SH-SY5Y (cell line): Measurements from ENCODE around the gene CCNB1IP1.

Source experiments
- GATA2 ChIP-seq: IDR thresholded peaks from 2 replicates; pipeline ENCODE4 v1.6.1; 2011; ENCODE audit warnings: mild to moderate bottlenecking, low read depth, low read length
- GATA3 ChIP-seq: IDR thresholded peaks from 2 replicates; pipeline ENCODE4 v1.6.1; 2011; ENCODE audit warnings: low read depth, mild to moderate bottlenecking, low read length, moderate library complexity

The CCNB1IP1 gene

GRCh38 chr14:20345366-20345765, 12.3 kb upstream of the CCNB1IP1 start:
- no peak for TF ChIP-seq GATA3
- TF ChIP-seq GATA2, result no peak

- TF ChIP-seq GATA3 (no peak), GATA2 (no peak)
Measured at GRCh38 chr14:20343862-20344220, 10.8 kb upstream of the CCNB1IP1 start.

DNA sequence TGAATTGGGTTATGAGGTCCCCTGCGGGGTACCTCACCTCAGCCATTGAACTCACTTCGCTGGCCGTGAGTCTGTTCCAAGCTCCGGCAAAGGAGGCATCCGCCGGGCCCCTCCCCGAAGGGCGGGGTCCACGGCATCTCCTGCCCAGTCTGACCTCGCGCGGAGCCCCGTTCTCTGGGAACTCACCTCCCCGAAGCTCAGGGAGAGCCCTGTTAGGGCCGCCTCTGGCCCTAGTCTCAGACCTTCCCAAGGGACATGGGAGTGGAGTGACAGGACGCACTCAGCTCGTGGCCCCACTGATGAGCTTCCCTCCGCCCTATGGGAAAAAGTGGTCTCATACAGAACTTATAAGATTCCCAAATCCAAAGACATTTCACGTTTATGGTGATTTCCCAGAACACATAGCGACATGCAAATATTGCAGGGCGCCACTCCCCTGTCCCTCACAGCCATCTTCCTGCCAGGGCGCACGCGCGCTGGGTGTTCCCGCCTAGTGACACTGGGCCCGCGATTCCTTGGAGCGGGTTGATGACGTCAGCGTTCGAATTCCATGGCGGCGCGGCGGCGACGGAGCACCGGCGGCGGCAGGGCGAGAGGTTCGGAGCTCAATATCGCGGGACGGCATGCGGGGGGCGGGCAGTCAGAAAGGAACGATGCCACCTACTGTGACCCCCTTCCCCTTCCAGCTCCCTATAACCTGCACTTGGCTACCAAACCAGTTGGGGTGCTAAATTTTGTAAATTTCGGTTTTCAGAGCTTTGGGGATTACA, 10.2 kb upstream of the CCNB1IP1 start, which contains the start of gene PARP2:
Gene PARP2 (plus strand): TSS at position 544 of the 770 bp plus-strand sequence. CDS start 7 bp downstream, at position 551.
- no peak for TF ChIP-seq GATA2
- no peak for TF ChIP-seq GATA3

DNA sequence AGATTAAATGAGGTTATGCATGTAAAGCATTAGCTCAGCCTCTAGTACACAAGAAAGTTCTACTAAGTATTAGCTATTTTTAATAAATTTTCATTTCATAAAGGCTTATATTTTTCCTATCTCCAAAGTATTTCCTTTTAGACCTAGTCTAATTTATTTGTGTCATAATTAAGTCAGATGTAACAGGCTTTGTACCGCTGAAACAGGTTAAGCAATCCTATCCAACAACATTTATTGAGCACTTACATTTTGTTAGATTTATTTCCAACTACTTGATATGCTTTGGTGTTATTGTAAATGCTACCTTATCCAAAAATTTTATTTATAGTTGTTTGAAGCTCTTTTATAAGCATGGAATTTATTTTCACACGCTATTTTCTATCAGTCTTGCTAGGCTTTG, 8.6 kb upstream of the CCNB1IP1 start:
- TF ChIP-seq GATA3 (no peak), GATA2 (no peak)

DNA sequence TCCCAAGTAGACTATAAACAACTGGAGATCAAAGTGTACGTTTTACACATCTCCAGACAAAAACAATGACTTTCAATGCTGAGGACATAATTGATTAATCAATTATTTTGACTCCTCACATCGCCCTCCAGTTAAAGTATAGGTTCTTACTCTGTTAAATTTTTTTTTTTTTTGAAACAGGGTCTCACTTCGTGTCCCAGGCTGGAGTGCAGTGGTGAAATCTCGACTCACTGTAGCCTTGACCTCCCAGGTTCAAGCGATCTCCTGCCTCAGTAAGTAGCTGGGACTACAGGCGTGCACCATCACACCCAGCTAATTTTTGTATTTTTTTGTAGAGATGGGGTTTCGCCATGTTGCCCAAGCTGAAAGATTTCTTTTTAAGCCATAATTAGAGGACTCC, 938 bp upstream of the CCNB1IP1 start:
- no peak for TF ChIP-seq GATA3
- no peak for TF ChIP-seq GATA2

- TF ChIP-seq GATA3 (no peak), GATA2 (no peak)
Measured at GRCh38 chr14:20333494-20333841, 389 bp upstream of the CCNB1IP1 start.

DNA sequence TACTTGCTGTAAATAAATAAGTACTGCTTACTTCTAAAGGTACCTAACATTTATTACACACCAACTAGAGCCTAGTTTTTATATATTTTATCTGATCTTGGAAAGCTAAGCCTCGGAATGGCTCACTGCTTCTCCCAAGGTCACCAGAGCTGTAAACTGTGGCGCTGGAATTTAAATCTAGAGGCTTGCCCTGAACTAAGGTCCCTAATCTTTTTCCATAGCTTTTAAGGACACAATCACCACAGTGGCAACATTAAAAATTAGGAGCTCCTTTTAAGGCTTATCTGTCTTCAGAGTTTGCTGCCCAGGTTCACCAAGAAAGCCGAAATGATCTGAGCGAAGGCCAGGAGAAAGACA, 670 bp downstream of the CCNB1IP1 start:
- TF ChIP-seq GATA3 (no peak), GATA2 (no peak)

GRCh38 chr14:20331053-20331613, 1.9 kb downstream of the CCNB1IP1 start:
- no peak for TF ChIP-seq GATA3
- no peak for TF ChIP-seq GATA2

- TF ChIP-seq GATA3, result no peak
- no peak for TF ChIP-seq GATA2
Measured at GRCh38 chr14:20329355-20329754, 3.7 kb downstream of the CCNB1IP1 start.

DNA sequence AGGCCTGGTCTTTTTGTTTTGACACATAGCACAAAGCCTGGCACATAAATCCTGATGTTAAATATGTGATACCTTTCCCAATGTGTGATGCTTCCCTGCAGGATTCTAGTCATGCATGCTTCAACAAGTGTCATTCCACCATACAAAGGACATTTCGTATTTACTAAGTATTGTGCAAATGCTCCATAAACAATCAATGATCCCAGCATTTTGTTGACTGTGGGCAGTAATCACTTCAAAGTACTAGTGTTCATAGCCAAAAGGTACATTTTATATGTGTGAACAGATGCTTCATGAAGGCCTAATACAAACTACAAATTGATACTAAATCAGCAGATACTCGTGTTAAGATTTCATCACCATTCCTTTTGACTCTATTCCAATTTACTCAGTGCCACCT, 4.4 kb downstream of the CCNB1IP1 start:
- no peak for TF ChIP-seq GATA2
- no peak for TF ChIP-seq GATA3

GRCh38 chr14:20327005-20327869, 5.8 kb downstream of the CCNB1IP1 start:
- TF ChIP-seq GATA3 (no peak), GATA2 (no peak)

DNA sequence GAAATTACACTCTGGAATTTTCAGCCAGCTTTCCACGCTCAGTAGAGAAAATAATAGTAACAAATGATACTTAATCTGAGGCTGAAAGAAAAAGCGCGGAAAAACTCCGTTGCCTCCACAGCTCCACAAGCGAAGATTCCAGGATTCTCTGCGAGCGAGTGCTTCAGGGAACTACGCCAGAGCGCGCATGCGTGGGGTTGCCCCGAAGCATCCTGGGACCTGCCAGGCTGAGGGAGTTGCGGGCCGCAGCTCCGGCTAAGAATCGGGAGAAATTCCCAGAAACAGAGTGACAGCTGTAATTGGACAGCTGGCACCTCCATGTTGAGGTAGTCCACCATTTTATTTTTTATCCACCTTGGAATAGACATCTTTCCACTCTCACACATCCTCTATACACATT, 15.4 kb downstream of the CCNB1IP1 start:
- TF ChIP-seq GATA3 (no peak), GATA2 (no peak)

DNA sequence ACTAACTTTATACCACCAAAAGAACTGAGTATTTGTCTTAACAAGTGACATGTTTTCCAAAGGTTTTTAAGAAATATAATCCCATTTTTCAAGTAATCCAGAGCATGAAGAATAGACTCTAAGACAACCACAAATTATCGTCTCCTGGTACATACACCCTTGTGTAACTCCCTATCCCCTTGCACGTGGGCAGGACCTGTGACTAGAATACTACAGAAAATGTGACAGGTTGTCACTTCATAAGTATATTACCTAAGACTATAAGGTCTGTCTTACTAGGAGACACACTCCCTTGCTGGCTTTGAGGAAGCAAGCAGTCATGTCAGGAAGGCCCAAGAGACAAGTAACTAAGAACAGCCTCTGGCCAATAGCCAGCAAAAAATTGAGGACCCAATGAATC, 19.1 kb downstream of the CCNB1IP1 start:
- TF ChIP-seq GATA3 (no peak), GATA2 (no peak)

GRCh38 chr14:20306079-20306423, 27.0 kb downstream of the CCNB1IP1 start:
- TF ChIP-seq GATA3 (no peak), GATA2 (no peak)
